Stimulated activated memory B cell treated with anti-CD40 and anti-IgM and Interleukin-4, amounts not matched to agents 10 μg/mL and 1 μg/mL and 100 μg/mL, for 72 hours (primary cell): Measurements from ENCODE around the gene MT1G.

Source experiments
- ATAC-seq: fragments of 150-1000 bp; cut with Tn5 transposase; 2 replicates; pipeline ENCODE4 v1.10.0; 2021
- H3K27ac Mint-ChIP-seq: one replicate; pipeline ENCODE4 v1.8.0; 2022; ENCODE audit warnings: mild to moderate bottlenecking, mixed read lengths
- H3K27me3 Mint-ChIP-seq: one replicate; pipeline ENCODE4 v1.8.0; 2022; ENCODE audit warnings: mixed read lengths
- H3K36me3 Mint-ChIP-seq: one replicate; pipeline ENCODE4 v1.8.0; 2022; ENCODE audit warnings: mixed read lengths
- H3K4me1 Mint-ChIP-seq: one replicate; pipeline ENCODE4 v1.8.0; 2022; ENCODE audit warnings: mixed read lengths
- H3K4me3 Mint-ChIP-seq: one replicate; pipeline ENCODE4 v1.8.0; 2022; ENCODE audit warnings: mild to moderate bottlenecking, moderate library complexity, mixed read lengths
- H3K9me3 Mint-ChIP-seq: one replicate; pipeline ENCODE4 v1.8.0; 2022; ENCODE audit warnings: mixed read lengths

The MT1G gene

DNA sequence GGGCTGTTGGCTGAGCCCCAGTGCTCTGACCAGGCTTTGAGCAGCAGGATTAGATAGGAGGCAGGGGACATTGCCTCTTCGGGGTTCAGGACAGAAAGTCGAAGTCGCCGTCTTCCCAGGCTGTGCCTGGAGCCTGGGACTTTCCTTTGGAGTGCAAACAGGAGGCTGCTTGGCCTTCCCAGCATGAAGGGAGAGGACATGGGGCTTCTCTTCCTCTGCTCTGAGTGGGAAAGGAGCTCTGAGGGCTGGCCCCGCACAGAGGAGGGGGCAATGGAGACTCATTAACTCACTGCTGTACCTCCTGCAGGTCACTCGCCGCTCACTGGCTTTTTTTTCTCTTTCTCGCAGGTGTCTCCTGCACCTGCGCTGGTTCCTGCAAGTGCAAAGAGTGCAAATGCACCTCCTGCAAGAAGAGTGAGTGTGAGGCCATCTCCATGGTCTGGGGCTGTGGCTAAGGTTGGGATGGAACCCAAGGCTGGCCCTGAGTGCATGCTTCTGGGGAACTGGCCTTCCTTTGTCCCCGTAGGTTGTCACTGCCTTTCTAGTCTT lies 9.5 kb downstream of the MT1G start:
- Mint-ChIP-seq H3K36me3 (no peaks in the 10 kb centered on the region), H3K4me1 (peaks cover 35% of the 10 kb centered on the region), H3K9me3 (no peaks in the 10 kb centered on the region), H3K27ac (peak overlapping the region; percentile 71), H3K27me3 (peaks cover 21% of the 10 kb centered on the region), H3K4me3 (peak overlapping the region; percentile 89)
- ATAC-seq = no peak

DNA sequence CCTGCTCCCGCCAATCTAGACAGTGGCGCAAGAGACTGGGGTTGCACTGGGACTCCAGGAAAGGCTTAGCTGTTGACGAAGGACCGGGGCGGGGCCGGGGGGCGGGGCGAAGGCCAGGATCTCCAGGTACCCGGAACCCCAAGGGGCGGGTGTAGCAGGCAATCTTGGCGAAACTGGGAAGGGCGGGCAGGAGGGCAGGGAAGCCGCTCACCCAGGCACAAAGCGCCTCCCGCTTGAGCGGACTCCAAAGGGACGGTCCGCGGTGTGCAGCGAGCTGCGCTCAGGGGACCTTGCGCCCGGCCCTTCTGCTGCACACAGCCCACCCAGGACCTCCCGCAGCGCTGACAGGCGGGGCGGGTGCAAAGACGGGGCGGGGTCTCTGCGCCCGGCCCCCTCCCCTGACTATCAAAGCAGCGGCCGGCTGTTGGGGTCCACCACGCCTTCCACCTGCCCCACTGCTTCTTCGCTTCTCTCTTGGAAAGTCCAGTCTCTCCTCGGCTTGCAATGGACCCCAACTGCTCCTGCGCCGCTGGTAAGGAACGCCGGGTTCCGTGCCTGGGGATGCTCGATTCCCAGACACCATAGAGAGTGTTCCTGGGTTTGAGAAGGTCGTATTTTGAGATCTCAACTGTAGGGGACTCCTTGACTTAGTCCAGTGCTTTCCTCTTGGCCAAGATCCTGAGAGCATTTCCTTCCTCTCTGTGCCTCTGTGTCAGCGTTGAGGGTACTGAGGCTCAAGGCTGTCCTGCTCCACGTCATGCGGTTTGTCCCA lies 10.1 kb downstream of the MT1G start, which contains the start of gene MT1F:
Gene MT1F (plus strand): TSS at position 405 of the 772 bp plus-strand sequence. CDS start 100 bp downstream, at position 505.
- Mint-ChIP-seq H3K27ac (peak within 1 kb of the TSS; percentile 71), H3K4me3 (peak within 1 kb of the TSS; percentile 89), H3K4me1 (peaks cover 34% of the 10 kb centered on the region), H3K9me3 (no peaks in the 10 kb centered on the region), H3K36me3 (no peaks in the 10 kb centered on the region), H3K27me3 (peaks cover 14% of the 10 kb centered on the region)
- peak; percentile 85 for ATAC-seq

DNA sequence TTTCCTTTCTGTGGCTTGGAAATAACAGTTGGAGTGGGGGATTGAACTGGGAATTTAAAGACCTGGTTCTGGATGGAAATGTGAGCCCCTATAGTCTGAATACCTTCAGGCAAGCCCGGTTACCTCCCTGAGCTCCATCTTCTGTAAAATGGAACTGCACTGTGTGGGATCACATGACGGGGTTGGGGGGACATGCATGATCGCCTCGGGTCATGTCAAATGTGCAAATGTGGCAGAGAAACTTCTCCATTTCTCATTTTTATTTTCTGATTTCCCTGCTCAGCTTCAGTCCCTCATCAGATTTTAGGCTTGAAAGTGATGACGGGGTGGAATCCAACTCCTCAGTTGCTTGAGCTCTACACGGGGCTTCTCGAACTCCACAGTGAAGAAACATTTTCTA lies 14.6 kb downstream of the MT1G start:
- H3K4me1 Mint-ChIP-seq = peaks cover 24% of the 10 kb centered on the region
- H3K4me3 Mint-ChIP-seq = no peak overlapping the region
- ATAC-seq = no peak
- H3K36me3 Mint-ChIP-seq = no peaks in the 10 kb centered on the region
- no peak overlapping the region for H3K27ac Mint-ChIP-seq
- peaks cover 14% of the 10 kb centered on the region for H3K27me3 Mint-ChIP-seq
- H3K9me3 Mint-ChIP-seq = no peaks in the 10 kb centered on the region

DNA sequence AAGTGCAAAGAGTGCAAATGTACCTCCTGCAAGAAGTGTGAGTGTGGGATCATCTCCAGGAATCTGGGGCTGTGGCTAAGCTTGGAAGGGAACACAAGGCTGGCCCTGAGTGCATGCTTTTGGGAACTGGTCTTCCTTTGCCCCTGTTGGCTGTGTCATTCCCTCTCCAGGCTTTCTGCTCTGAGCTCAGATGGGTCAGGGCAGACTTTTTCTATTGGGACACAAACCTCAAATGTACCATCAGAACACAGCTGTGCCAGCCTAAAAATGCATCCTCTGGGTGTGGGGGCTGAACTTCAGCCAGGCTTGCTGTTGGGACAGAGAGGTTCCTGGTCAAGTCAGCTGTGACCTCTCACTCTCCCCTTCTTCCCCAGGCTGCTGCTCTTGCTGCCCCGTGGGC lies 15.3 kb downstream of the MT1G start:
- Mint-ChIP-seq H3K4me3 (no peak overlapping the region), H3K36me3 (no peaks in the 10 kb centered on the region)

DNA sequence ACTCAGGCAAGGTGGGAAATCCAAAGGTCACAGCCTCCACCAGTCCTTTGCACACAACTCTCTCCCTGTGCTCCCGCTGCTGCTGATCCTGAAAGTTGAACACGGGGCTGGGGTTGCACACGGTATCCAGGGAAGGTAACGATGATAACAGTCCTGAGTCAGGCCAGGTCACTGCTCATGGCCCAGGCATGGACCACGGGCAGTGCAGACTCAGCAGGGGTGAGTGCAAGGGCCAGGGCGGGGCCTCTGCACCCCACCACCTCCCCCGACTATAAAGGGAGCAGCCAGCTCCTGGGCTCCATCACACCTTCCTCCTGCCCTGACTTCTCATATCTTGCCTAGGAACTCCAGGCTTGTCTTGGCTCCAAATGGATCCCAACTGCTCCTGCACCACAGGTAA lies 16.3 kb downstream of the MT1G start, which contains the start of gene MT1B:
Gene MT1B (plus strand): TSS at position 301 of the 400 bp plus-strand sequence. CDS start 68 bp downstream, at position 369.
- ATAC-seq = peak; percentile 20
- Mint-ChIP-seq H3K4me1 (peaks cover 12% of the 10 kb centered on the region), H3K4me3 (no peak within 1 kb of the TSS), H3K36me3 (no peaks in the 10 kb centered on the region), H3K27me3 (peaks cover 28% of the 10 kb centered on the region), H3K27ac (no peak within 1 kb of the TSS), H3K9me3 (no peaks in the 10 kb centered on the region)

More for the DNA sequence above, 15.3 kb downstream of the MT1G start:
- H3K27ac Mint-ChIP-seq = no peak overlapping the region
- peaks cover 18% of the 10 kb centered on the region for H3K4me1 Mint-ChIP-seq
- no peaks in the 10 kb centered on the region for H3K9me3 Mint-ChIP-seq
- H3K27me3 Mint-ChIP-seq = peaks cover 21% of the 10 kb centered on the region
- ATAC-seq = no peak

DNA sequence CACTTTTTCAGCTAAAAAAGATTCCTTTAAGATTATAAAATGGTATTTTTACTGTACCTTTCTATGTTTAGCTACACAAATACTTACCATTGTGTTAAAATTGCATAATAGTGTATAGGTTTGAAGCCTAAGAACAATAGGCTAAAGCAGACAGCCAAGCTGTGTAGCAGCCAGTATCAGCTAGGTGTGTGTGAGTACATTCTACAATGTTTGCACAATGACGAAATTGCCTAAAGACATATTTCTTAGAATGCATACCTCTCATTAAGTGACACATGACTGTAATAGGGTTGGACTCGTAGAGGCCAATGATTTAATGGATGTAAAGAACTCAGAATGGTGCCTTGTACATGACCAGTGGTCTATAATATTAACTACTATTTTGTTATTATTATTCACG lies 18.0 kb downstream of the MT1G start:
- no peaks in the 10 kb centered on the region for H3K9me3 Mint-ChIP-seq
- peaks cover 12% of the 10 kb centered on the region for H3K4me1 Mint-ChIP-seq
- H3K27ac Mint-ChIP-seq = no peak overlapping the region
- no peaks in the 10 kb centered on the region for H3K36me3 Mint-ChIP-seq
- ATAC-seq = no peak
- no peak overlapping the region for H3K4me3 Mint-ChIP-seq
- peaks cover 33% of the 10 kb centered on the region for H3K27me3 Mint-ChIP-seq

DNA sequence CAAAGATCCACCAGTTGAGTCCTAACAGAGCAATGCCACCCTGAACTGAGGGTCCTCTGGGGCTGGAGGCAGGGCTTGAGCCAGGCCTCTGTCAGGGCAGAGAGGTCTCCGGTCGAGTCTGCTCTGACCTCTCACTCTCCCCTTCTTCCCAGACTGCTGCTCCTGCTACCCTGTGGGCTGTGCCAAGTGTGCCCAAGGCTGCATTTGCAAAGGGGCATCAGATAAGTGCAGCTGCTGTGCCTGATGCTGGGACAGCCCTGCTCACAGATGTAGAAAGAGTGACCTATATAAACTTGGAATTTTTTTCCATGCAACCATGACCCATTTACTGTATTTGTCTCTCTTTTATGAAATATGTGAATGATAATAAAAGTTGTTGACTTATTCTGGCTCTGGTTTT lies 18.6 kb downstream of the MT1G start:
- Mint-ChIP-seq H3K4me1 (peaks cover 12% of the 10 kb centered on the region), H3K27ac (no peak overlapping the region), H3K36me3 (no peaks in the 10 kb centered on the region), H3K27me3 (peaks cover 38% of the 10 kb centered on the region), H3K9me3 (no peaks in the 10 kb centered on the region), H3K4me3 (no peak overlapping the region)
- no peak for ATAC-seq

DNA sequence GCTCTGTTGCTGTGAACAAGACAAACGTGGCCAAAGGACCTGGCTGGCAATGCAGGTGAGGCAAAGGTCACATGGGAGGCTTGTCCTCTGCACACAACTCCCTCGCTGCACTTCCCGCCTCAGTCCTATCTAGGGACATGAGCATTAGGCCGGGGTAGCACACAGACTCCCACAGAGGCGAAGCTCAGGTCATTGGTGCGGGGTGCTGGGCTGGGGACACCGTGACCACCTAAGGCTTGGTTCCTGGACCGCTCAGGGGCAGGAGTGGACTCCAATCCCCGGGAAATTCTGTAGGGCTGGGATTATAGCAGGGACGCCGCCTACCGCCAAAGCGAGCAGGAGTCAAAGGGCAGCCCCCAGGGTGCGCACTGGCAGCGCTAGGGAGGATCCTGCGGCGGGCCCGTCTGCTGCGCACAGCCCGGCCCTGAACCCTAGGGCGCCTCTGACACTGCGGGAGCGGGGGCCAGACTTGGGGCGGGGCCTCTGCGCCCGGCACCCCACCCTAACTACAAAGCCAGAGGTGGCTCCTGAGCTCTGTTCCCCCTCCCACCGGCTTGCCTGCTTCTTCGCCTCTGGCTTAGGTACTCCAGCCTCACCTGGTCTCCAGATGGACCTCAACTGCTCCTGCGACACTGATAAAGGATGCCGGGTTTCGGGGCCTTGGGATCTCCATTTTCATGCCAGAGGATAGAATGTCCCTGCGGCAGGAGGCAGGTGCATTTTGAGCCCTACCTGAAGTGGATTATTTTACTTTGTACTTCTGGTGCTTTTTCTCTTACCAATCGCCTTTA lies 20.0 kb downstream of the MT1G start:
- Mint-ChIP-seq H3K36me3 (no peaks in the 10 kb centered on the region), H3K4me1 (peaks cover 17% of the 10 kb centered on the region), H3K27ac (no peak overlapping the region), H3K4me3 (no peak overlapping the region), H3K27me3 (peaks cover 46% of the 10 kb centered on the region), H3K9me3 (no peaks in the 10 kb centered on the region)
- no peak for ATAC-seq

DNA sequence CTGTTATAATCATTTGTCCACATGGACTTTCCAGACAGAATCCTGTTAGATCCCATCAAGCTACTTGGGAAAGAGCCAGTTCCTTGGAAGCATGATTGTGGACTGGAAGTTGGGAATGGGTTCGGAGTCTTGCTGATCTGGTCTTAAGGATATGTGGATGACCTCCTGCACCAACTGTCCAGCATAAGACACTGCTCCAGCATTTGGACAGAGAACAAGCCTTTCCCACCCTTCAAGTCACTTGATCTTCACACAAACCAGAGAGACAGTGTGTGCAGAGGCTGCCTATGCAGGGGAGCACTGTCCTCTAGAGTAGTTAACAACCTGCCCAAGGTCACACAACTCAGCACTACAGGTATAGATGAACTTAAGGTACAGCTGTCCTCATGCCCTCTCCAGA lies 22.0 kb downstream of the MT1G start:
- Mint-ChIP-seq H3K9me3 (no peaks in the 10 kb centered on the region), H3K36me3 (no peaks in the 10 kb centered on the region), H3K4me1 (peaks cover 20% of the 10 kb centered on the region), H3K27ac (no peak overlapping the region), H3K27me3 (peaks cover 50% of the 10 kb centered on the region), H3K4me3 (no peak overlapping the region)
- no peak for ATAC-seq

DNA sequence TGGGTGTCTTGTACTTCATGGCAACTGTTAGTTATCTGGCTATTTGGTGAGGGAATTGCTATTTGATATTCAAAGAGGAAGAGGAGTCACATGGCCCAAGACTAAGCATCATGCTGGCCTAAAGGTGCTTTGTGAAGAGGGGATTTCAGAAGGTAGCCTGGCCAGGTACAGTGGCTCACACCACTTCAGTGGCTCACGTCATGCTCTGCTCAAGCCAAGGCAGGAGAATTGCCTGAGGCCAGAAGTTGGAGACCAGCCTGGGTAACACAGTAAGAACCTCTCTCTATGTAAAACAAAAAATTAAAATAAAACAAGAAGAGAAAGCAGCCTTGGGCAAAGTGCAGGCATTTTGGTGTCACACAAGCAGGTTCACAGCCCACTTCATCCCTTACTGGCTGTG lies 22.6 kb downstream of the MT1G start:
- Mint-ChIP-seq H3K36me3 (no peaks in the 10 kb centered on the region), H3K4me3 (no peak overlapping the region), H3K4me1 (peaks cover 20% of the 10 kb centered on the region), H3K27me3 (peaks cover 55% of the 10 kb centered on the region), H3K27ac (no peak overlapping the region), H3K9me3 (no peaks in the 10 kb centered on the region)
- ATAC-seq = no peak

DNA sequence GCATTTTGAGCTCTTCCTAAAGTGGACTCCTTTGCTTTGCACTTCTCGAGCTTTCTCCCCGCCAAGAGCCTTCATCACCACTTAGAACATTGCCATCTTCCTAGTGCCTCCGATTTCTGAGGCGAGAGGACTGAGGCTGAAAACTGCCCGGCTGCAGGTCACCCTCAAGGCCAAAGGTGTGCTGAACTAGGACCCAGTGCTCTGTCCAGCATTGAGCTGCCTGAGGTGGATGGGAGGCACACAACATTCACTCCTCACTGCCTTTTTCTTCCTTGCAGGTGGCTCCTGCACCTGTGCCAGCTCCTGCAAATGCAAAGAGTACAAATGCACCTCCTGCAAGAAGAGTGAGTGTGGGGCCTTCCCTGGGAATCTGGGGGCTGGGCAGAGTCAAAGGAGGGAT lies 24.0 kb downstream of the MT1G start:
- H3K36me3 Mint-ChIP-seq = no peaks in the 10 kb centered on the region
- H3K27me3 Mint-ChIP-seq = peaks cover 62% of the 10 kb centered on the region
- no peaks in the 10 kb centered on the region for H3K9me3 Mint-ChIP-seq
- no peak overlapping the region for H3K27ac Mint-ChIP-seq
- ATAC-seq = no peak
- H3K4me3 Mint-ChIP-seq = peak overlapping the region; percentile 80
- H3K4me1 Mint-ChIP-seq = peaks cover 21% of the 10 kb centered on the region

DNA sequence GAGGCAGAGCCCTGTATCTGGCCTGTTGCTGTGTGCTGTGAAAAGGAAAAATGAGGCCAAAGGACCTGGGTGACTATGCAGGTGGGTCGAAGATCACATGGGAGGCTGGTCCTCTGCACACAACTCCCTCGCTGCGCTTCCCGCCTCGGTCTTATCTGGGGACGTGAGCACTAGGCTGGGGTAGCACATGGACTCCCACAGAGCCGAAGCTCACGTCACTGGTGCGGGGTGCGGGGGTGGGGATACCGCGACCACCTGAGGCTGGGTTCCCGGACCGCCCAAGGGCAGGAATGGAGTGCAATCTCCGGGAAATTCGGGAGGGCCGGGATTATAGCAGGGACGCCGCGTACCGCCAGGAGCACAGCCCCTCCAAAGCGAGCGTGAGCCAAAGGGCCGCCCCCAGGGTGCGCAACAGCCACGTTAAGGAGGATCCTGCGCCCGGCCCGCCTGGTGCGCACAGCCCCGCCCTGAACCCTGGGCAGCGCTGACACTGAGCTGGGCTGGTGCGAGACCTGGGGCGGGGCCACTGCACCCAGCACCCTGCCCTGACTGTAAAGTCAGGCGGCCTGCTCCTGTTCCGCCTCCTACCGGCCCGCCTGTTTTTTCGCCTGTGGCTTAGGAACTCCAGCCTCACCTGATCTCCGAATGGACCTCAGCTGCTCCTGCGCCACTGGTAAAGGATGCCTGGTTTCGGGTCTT lies 24.6 kb downstream of the MT1G start:
- H3K27ac Mint-ChIP-seq = no peak overlapping the region
- H3K4me3 Mint-ChIP-seq = peak overlapping the region; percentile 80
- peaks cover 27% of the 10 kb centered on the region for H3K4me1 Mint-ChIP-seq
- H3K36me3 Mint-ChIP-seq = no peaks in the 10 kb centered on the region
- H3K27me3 Mint-ChIP-seq = peaks cover 62% of the 10 kb centered on the region
- H3K9me3 Mint-ChIP-seq = no peaks in the 10 kb centered on the region
- peak; percentile 98 for ATAC-seq

DNA sequence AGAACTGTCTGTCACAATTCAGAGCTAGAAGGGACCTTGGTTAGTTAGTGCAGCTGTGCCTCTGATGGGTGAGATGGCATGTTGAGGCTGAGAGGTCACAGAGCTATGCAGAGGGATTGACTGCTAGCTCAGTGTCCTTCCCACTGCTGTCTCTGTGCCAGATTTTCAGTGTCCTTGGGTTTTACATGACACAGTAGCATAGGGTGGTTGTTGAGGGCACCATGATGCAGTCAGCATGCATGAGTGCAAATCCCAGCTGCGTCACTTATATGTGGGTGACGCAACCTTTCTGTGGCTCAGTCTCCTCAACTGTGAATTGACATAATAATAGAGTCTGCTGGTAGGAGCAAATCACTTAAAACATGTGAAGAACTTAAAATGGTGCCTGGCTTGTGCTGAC lies 26.7 kb downstream of the MT1G start:
- H3K4me1 Mint-ChIP-seq = peaks cover 41% of the 10 kb centered on the region
- H3K27me3 Mint-ChIP-seq = peaks cover 69% of the 10 kb centered on the region
- H3K36me3 Mint-ChIP-seq = no peaks in the 10 kb centered on the region
- H3K9me3 Mint-ChIP-seq = no peaks in the 10 kb centered on the region
- no peak for ATAC-seq
- no peak overlapping the region for H3K4me3 Mint-ChIP-seq
- H3K27ac Mint-ChIP-seq = no peak overlapping the region

DNA sequence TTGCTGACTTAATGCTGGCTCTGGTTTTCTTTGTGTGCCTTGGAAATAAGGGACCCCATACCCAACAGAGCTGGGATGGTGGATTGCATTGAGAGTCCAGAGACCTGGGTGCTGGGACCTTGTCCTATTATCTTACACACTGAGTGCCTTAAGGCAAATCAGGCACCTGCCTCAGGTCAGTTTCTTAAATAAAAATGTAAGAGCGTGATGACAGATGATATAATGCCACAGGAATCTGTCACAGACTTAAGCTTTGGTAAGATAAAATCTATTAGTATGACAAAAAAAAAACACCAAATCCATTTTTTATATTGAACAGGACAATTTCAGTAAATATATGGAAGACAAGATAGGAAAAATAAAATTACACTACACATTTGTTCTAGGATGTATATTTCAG lies 27.8 kb downstream of the MT1G start:
- H3K27ac Mint-ChIP-seq = no peak overlapping the region
- no peaks in the 10 kb centered on the region for H3K36me3 Mint-ChIP-seq
- H3K4me3 Mint-ChIP-seq = no peak overlapping the region
- peaks cover 77% of the 10 kb centered on the region for H3K27me3 Mint-ChIP-seq
- H3K9me3 Mint-ChIP-seq = no peaks in the 10 kb centered on the region
- H3K4me1 Mint-ChIP-seq = peaks cover 44% of the 10 kb centered on the region
- no peak for ATAC-seq

DNA sequence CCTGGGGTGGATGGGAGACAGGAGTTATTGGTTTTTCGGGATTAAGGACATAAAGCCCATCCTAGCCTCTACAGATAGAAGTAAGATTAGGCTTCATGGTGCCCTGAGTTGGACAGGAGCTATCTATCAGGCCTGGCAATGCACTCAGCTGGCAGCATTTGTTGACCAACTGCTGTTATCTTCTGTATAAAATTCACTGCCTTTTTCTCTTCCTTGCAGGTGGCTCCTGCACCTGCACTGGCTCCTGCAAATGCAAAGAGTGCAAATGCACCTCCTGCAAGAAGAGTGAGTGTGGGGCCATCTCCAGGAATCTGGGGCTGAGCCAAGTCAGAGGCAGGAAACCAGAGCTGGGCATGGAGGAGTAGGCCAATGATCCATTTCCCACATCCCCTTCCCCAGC lies 28.8 kb downstream of the MT1G start:
- peaks cover 77% of the 10 kb centered on the region for H3K27me3 Mint-ChIP-seq

More for the DNA sequence above, 28.8 kb downstream of the MT1G start:
- Mint-ChIP-seq H3K9me3 (no peaks in the 10 kb centered on the region), H3K4me1 (peaks cover 47% of the 10 kb centered on the region), H3K27ac (no peak overlapping the region), H3K4me3 (no peak overlapping the region), H3K36me3 (no peaks in the 10 kb centered on the region)
- ATAC-seq = no peak
